22Rv1 (cell line): ENCODE measurements around the gene PPDPF.
A peak's percentile ranks its signal among the peaks of the same experiment; 100 is the strongest.

Experiments
- H3K27ac ChIP-seq: fragments of 450-650 bp; 2 replicates; pipeline ENCODE4 v1.5.1; 2017
- ZFX ChIP-seq: fragments of 450-650 bp; IDR thresholded peaks from 2 replicates; pipeline ENCODE4 v1.6.1; 2017; ENCODE audit warnings: antibody characterized with exemption, borderline replicate concordance
- TF ChIP-seq, protein P1 (sequence below): fragments of 450-650 bp; IDR thresholded peaks from 2 replicates; pipeline ENCODE4 v1.5.1; 2017; ENCODE audit warnings: mild to moderate bottlenecking

Gene PPDPF

GRCh38 chr20:63494084-63494419 is 26.5 kb upstream of the PPDPF start:
- TF ChIP-seq, protein P1, sequence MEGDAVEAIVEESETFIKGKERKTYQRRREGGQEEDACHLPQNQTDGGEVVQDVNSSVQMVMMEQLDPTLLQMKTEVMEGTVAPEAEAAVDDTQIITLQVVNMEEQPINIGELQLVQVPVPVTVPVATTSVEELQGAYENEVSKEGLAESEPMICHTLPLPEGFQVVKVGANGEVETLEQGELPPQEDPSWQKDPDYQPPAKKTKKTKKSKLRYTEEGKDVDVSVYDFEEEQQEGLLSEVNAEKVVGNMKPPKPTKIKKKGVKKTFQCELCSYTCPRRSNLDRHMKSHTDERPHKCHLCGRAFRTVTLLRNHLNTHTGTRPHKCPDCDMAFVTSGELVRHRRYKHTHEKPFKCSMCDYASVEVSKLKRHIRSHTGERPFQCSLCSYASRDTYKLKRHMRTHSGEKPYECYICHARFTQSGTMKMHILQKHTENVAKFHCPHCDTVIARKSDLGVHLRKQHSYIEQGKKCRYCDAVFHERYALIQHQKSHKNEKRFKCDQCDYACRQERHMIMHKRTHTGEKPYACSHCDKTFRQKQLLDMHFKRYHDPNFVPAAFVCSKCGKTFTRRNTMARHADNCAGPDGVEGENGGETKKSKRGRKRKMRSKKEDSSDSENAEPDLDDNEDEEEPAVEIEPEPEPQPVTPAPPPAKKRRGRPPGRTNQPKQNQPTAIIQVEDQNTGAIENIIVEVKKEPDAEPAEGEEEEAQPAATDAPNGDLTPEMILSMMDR: no peak
- no peak for TF ChIP-seq ZFX
- H3K27ac ChIP-seq: no peak overlapping the region

DNA sequence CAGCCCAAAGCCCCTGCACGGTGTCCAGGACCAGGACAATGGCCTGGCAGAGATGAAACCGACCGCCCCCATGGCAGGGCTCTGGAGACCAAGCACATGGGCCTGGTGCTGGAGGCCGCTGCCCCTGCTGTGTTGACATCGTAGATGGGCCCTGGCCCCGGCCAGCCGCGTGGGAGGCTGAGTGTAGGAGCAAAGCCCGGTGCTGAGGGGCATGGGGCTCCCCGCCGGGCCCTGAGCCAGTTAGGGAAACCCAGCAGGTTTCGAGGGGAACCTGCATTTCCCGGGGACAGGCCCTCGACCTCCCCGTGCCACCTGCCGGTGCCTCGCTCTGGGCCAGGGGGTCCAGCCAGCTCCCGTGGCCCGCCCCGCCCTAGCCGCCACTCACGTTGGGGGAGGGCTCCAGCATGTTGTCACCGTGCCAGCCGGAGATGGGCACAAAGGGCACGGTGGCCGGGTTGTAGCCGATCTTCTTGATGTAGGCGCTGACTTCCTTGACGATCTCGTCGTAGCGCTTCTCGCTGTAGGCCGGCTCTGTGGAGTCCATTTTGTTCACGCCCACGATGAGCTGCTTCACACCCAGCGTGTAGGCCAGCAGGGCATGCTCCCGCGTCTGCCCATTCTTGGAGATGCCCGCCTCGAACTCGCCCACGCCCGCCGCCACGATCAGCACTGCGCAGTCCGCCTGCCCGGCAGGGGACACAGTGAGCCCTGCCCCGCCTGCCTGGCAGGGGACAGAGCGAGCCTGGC is 26.0 kb upstream of the PPDPF start:
- H3K27ac ChIP-seq: no peak overlapping the region
- TF ChIP-seq ZFX: no peak
- TF ChIP-seq, protein P1: no peak

DNA sequence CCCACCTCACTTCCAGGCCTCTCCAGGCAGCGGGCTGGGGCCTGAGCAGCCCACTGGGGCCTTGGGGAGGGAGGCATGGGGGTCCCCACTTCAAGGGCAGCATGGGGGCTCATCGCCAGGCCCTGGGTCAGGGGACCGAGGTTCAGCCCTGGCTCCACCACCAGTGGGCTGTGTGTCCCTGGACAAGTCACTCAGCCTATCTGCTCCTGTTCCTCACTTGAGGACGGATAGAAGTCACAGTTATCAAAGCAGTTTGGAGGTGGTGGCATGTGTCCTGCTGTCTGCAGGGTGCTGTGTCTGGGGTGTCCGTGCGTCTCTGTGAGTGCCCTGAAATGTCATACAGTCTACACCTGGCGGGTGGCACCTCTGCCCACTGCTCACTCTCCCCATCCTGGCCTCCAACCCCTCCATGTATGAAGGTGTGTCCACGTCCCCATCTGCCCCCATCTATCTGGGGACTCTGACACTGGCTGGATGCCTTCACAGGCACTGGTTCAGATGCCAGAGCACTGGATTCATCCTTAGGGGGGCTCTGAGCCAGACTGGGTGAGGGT is 25.3 kb upstream of the PPDPF start:
- no peak for TF ChIP-seq ZFX
- TF ChIP-seq, protein P1: no peak
- no peak overlapping the region for H3K27ac ChIP-seq

GRCh38 chr20:63495741-63496595 is 24.6 kb upstream of the PPDPF start:
- TF ChIP-seq, protein P1: peak; percentile 96
- TF ChIP-seq ZFX: no peak
- H3K27ac ChIP-seq: peak overlapping the region; percentile 71

DNA sequence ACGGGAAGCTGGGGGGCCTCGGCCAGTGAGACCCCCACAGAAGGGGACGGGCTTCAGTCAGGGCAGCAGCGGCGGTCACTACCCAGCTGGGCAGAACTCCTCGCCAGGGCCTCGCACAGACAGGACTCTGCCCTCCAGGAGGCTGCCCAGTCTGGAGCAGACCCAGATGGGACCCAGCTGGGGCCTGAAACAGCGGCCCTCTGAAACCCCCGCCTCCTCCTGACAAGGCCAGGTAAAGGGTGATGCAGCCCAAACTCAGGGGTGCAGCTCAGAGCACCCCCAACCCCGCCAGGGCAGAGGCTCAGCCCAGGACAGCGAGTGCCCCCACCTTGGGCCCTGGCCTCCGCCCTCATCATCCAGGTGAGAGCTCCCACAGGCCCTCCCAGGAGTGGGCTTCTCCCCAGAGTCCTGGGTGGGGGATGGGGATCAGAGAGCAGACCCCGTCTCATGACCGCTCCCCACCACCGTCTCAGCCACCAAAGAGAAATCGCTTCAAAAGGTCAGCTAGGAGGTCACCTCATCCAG is 23.9 kb upstream of the PPDPF start:
- no peak for TF ChIP-seq ZFX
- TF ChIP-seq, protein P1: no peak
- H3K27ac ChIP-seq: peak overlapping the region; percentile 71

- no peak for TF ChIP-seq ZFX
- TF ChIP-seq, protein P1: no peak
- peak overlapping the region; percentile 71 for H3K27ac ChIP-seq
Observed at GRCh38 chr20:63497138-63497945, 23.2 kb upstream of the PPDPF start.
